ENCODE data around the gene WDR20. TPM values are rescaled to one million over a fixed set of nuclear protein-coding genes. Genes with fewer than 3 reads are reported as not detected.

WDR20 gene
- polyA plus RNA-seq, 1 donor (not counting 4 experiments of a cell fraction or from before 2014, with no cell fraction given) = 24.5 TPM

DNA sequence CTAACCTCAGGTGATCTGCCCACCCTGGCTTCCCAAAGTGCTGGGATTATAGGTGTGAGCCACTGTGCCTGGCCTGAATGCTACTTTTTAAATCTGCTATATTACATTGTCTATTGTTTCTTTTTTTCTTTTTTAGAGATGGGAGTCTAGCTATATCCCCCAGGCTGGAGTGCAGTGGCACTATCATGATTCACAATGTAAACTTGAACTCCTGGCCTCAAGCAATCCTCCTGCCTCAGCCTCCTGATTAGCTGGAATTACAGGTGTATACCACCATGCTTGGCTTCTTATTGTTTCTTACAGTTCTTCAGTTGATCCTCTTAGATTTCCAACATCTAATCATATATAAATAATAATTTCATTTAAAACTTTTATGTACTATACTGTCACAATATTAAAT, 15.3 kb upstream of the WDR20 start:
- no peaks in the 10 kb centered on the region for H3K9me1 ChIP-seq (ENCODE audit: control insufficient read depth, extremely low read depth, insufficient read depth, low read length)
- FAIRE-seq = no peak
- DNase-seq (ENCODE audit: low read depth, low spot score) = no peak
- peaks cover 0 to 1% of the 10 kb centered on the region in 2 experiments for H3K36me3 ChIP-seq (ENCODE audit: control insufficient read depth in 2 of 2, extremely low read depth in 1 of 2, insufficient read depth in 2 of 2, low read length in 2 of 2)
- H3K79me2 ChIP-seq (ENCODE audit: control insufficient read depth, insufficient read depth, low read length) = no peaks in the 10 kb centered on the region
- H3K9ac ChIP-seq (ENCODE audit: control insufficient read depth, extremely low read depth, insufficient read depth, low read length) = no peak overlapping the region
- dilution Hi-C loops (cut with MboI; ENCODE audit: extremely low pct_ligation_motif_present, low sequenced_read_pairs) = no loop called here
- H2AFZ ChIP-seq (ENCODE audit: control insufficient read depth, low read length) = no peak overlapping the region
- no peaks in the 10 kb centered on the region for H4K20me1 ChIP-seq (ENCODE audit: control insufficient read depth, extremely low read depth, insufficient read depth, low read length)
- H3K4me3 ChIP-seq (ENCODE audit: control insufficient read depth in 2 of 3, extremely low read depth in 1 of 3, insufficient read depth in 2 of 3, low read depth in 1 of 3, low read length in 3 of 3) = no peak overlapping the region
- no peaks in the 10 kb centered on the region for H3K9me3 ChIP-seq (ENCODE audit: control insufficient read depth, low read depth, low read length)
- no peaks in the 10 kb centered on the region for H3K27me3 ChIP-seq (ENCODE audit: control insufficient read depth, extremely low read depth, insufficient read depth, low read length)
- H3K27ac ChIP-seq (ENCODE audit: control insufficient read depth, insufficient read depth, low read length) = no peak overlapping the region
- H3K4me1 ChIP-seq (ENCODE audit: control insufficient read depth, extremely low read depth, insufficient read depth, low read length) = peaks cover 16% of the 10 kb centered on the region
- H3K4me2 ChIP-seq (ENCODE audit: control insufficient read depth, extremely low read depth, insufficient read depth, low read depth, low read length) = no peak overlapping the region
- TF ChIP-seq, protein P1, sequence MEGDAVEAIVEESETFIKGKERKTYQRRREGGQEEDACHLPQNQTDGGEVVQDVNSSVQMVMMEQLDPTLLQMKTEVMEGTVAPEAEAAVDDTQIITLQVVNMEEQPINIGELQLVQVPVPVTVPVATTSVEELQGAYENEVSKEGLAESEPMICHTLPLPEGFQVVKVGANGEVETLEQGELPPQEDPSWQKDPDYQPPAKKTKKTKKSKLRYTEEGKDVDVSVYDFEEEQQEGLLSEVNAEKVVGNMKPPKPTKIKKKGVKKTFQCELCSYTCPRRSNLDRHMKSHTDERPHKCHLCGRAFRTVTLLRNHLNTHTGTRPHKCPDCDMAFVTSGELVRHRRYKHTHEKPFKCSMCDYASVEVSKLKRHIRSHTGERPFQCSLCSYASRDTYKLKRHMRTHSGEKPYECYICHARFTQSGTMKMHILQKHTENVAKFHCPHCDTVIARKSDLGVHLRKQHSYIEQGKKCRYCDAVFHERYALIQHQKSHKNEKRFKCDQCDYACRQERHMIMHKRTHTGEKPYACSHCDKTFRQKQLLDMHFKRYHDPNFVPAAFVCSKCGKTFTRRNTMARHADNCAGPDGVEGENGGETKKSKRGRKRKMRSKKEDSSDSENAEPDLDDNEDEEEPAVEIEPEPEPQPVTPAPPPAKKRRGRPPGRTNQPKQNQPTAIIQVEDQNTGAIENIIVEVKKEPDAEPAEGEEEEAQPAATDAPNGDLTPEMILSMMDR (optimal IDR thresholded peaks at IDR 0.05 in 1 of 3, IDR thresholded peaks at IDR 0.05 in 1 of 3, conservative IDR thresholded peaks at IDR 0.05 in 1 of 3; ENCODE audit: extremely low read depth in 1 of 3, insufficient read depth in 2 of 3, low read length in 3 of 3) = no peak
- no peak for TF ChIP-seq EZH2 (IDR thresholded peaks at IDR 0.05; ENCODE audit: low read length)

- peaks cover 0 to 1% of the 10 kb centered on the region in 2 experiments for H3K36me3 ChIP-seq (ENCODE audit: control insufficient read depth in 2 of 2, extremely low read depth in 1 of 2, insufficient read depth in 2 of 2, low read length in 2 of 2)
- H3K4me3 ChIP-seq (ENCODE audit: control insufficient read depth in 2 of 3, extremely low read depth in 1 of 3, insufficient read depth in 2 of 3, low read depth in 1 of 3, low read length in 3 of 3) = no peak overlapping the region
- peak overlapping the region; percentile 61 for H3K4me2 ChIP-seq (ENCODE audit: control insufficient read depth, extremely low read depth, insufficient read depth, low read depth, low read length)
- no peak overlapping the region for H3K27ac ChIP-seq (ENCODE audit: control insufficient read depth, insufficient read depth, low read length)
- TF ChIP-seq EZH2 (IDR thresholded peaks at IDR 0.05; ENCODE audit: low read length) = no peak
- TF ChIP-seq, protein P1 (optimal IDR thresholded peaks at IDR 0.05 in 1 of 3, IDR thresholded peaks at IDR 0.05 in 1 of 3, conservative IDR thresholded peaks at IDR 0.05 in 1 of 3; ENCODE audit: extremely low read depth in 1 of 3, insufficient read depth in 2 of 3, low read length in 3 of 3) = no peak
- no peaks in the 10 kb centered on the region for H3K27me3 ChIP-seq (ENCODE audit: control insufficient read depth, extremely low read depth, insufficient read depth, low read length)
- DNase-seq (ENCODE audit: low read depth, low spot score) (no peak), FAIRE-seq (peak; percentile 66)
- H3K9ac ChIP-seq (ENCODE audit: control insufficient read depth, extremely low read depth, insufficient read depth, low read length) = no peak overlapping the region
- H3K4me1 ChIP-seq (ENCODE audit: control insufficient read depth, extremely low read depth, insufficient read depth, low read length) = peaks cover 16% of the 10 kb centered on the region
- H3K79me2 ChIP-seq (ENCODE audit: control insufficient read depth, insufficient read depth, low read length) = no peaks in the 10 kb centered on the region
- H4K20me1 ChIP-seq (ENCODE audit: control insufficient read depth, extremely low read depth, insufficient read depth, low read length) = no peaks in the 10 kb centered on the region
- dilution Hi-C loops (cut with MboI; ENCODE audit: extremely low pct_ligation_motif_present, low sequenced_read_pairs) = no loop called here
- H2AFZ ChIP-seq (ENCODE audit: control insufficient read depth, low read length) = no peak overlapping the region
- H3K9me3 ChIP-seq (ENCODE audit: control insufficient read depth, low read depth, low read length) = no peaks in the 10 kb centered on the region
- H3K9me1 ChIP-seq (ENCODE audit: control insufficient read depth, extremely low read depth, insufficient read depth, low read length) = no peaks in the 10 kb centered on the region
Observed at GRCh38 chr14:102125546-102125945, 14.2 kb upstream of the WDR20 start.
